NT2/D1 (cell line): ENCODE data around the gene CD2AP.
"Not testable (repeated sequence)": the region's sequence is repeated elsewhere in the genome, so short reads cannot be mapped to it uniquely, and the experiment has no call there.

Experiments used
- DNase-seq: peaks from one replicate; pipeline ENCODE4 v3.0.0-alpha.2; 2011; ENCODE audit warnings: low read depth, low spot score
- H3K27me3 ChIP-seq: 2 replicates; pipeline ENCODE4 v1.6.0; 2011; ENCODE audit warnings: mild to moderate bottlenecking; ENCODE audit not compliant: insufficient read length, insufficient read depth
- H3K36me3 ChIP-seq: 2 replicates; pipeline ENCODE4 v1.6.1; 2011; ENCODE audit warnings: mild to moderate bottlenecking, low read length, mixed read lengths; ENCODE audit not compliant: insufficient read depth, insufficient read length
- H3K4me1 ChIP-seq: 2 replicates; pipeline ENCODE4 v1.5.1; 2011; ENCODE audit not compliant: insufficient read depth, insufficient read length
- H3K4me3 ChIP-seq: 2 replicates; pipeline ENCODE4 v1.5.1; 2011; ENCODE audit warnings: low read depth; ENCODE audit not compliant: insufficient read length
- H3K9ac ChIP-seq: 2 replicates; pipeline ENCODE4 v1.6.0; 2011; ENCODE audit warnings: low read depth; ENCODE audit not compliant: insufficient read length
- H3K9me3 ChIP-seq: 2 replicates; pipeline ENCODE4 v1.5.1; 2011; ENCODE audit warnings: mild to moderate bottlenecking, low read length; ENCODE audit not compliant: insufficient read depth
- SUZ12 ChIP-seq: IDR thresholded peaks from 2 replicates; pipeline ENCODE4 v1.6.1; 2011; ENCODE audit not compliant: insufficient read length, insufficient read depth; ENCODE audit errors: extremely low read depth
- YY1 ChIP-seq: IDR thresholded peaks from 2 replicates; pipeline ENCODE4 v1.6.1; 2011; ENCODE audit not compliant: insufficient read length, insufficient read depth
- ZNF274 ChIP-seq: IDR thresholded peaks from 2 replicates; pipeline ENCODE4 v1.6.1; 2011; ENCODE audit warnings: mild to moderate bottlenecking, low read depth, low read length

The CD2AP gene

GRCh38 chr6:47552319-47552718, 74.7 kb downstream of the CD2AP start:
- TF ChIP-seq ZNF274 (no peak), SUZ12 (no peak), YY1 (no peak)
- H3K9ac ChIP-seq = no peak overlapping the region
- DNase-seq = no peak
- H3K4me3 ChIP-seq = no peak overlapping the region
- H3K4me1 ChIP-seq = no peaks in the 10 kb centered on the region
- peaks cover 10% of the 10 kb centered on the region for H3K36me3 ChIP-seq
- H3K9me3 ChIP-seq = no peaks in the 10 kb centered on the region
- H3K27me3 ChIP-seq = no peaks in the 10 kb centered on the region

GRCh38 chr6:47553243-47553642, 75.7 kb downstream of the CD2AP start:
- H3K4me1 ChIP-seq, H3K27me3 ChIP-seq, H3K4me3 ChIP-seq, H3K9me3 ChIP-seq, DNase-seq, H3K9ac ChIP-seq: not testable (repeated sequence)
- H3K36me3 ChIP-seq = peaks cover 10% of the 10 kb centered on the region

- H3K4me1 ChIP-seq, H3K9me3 ChIP-seq, H3K9ac ChIP-seq, H3K36me3 ChIP-seq, H3K4me3 ChIP-seq, DNase-seq, H3K27me3 ChIP-seq: not testable (repeated sequence)
Measured at GRCh38 chr6:47556459-47556858, 78.9 kb downstream of the CD2AP start.

- peaks cover 3% of the 10 kb centered on the region for H3K36me3 ChIP-seq
- no peak overlapping the region for H3K4me3 ChIP-seq
- no peaks in the 10 kb centered on the region for H3K27me3 ChIP-seq
- no peak overlapping the region for H3K9ac ChIP-seq
- no peaks in the 10 kb centered on the region for H3K4me1 ChIP-seq
- no peak for TF ChIP-seq YY1
- no peak for TF ChIP-seq ZNF274
- no peak for TF ChIP-seq SUZ12
- no peak for DNase-seq
- no peaks in the 10 kb centered on the region for H3K9me3 ChIP-seq
Measured at GRCh38 chr6:47563162-47563561, 85.6 kb downstream of the CD2AP start.

GRCh38 chr6:47566602-47567001, 89.0 kb downstream of the CD2AP start:
- H3K9me3 ChIP-seq, H3K36me3 ChIP-seq, DNase-seq, H3K4me1 ChIP-seq, H3K4me3 ChIP-seq, H3K27me3 ChIP-seq, H3K9ac ChIP-seq: not testable (repeated sequence)

- H3K36me3 ChIP-seq = peaks cover 2% of the 10 kb centered on the region
- no peak overlapping the region for H3K4me3 ChIP-seq
- DNase-seq = no peak
- no peaks in the 10 kb centered on the region for H3K4me1 ChIP-seq
- no peaks in the 10 kb centered on the region for H3K9me3 ChIP-seq
- no peak overlapping the region for H3K9ac ChIP-seq
- H3K27me3 ChIP-seq = no peaks in the 10 kb centered on the region
- TF ChIP-seq ZNF274 = no peak
- TF ChIP-seq YY1 = no peak
- TF ChIP-seq SUZ12 = no peak
Measured at GRCh38 chr6:47567586-47567985, 90.0 kb downstream of the CD2AP start.

GRCh38 chr6:47571488-47571887, 93.9 kb downstream of the CD2AP start:
- TF ChIP-seq ZNF274 = no peak
- TF ChIP-seq YY1 = no peak
- no peak for TF ChIP-seq SUZ12

GRCh38 chr6:47573109-47573508, 95.5 kb downstream of the CD2AP start:
- Histone ChIP-seq H3K9me3 (no peaks in the 10 kb centered on the region), H3K27me3 (no peaks in the 10 kb centered on the region), H3K4me3 (no peak overlapping the region), H3K4me1 (no peaks in the 10 kb centered on the region), H3K9ac (no peak overlapping the region), H3K36me3 (peaks cover 17% of the 10 kb centered on the region)
- no peak for TF ChIP-seq SUZ12
- no peak for DNase-seq

More at GRCh38 chr6:47571488-47571887, 93.9 kb downstream of the CD2AP start:
- no peak for DNase-seq
- Histone ChIP-seq H3K4me3 (no peak overlapping the region), H3K27me3 (no peaks in the 10 kb centered on the region), H3K36me3 (peaks cover 8% of the 10 kb centered on the region), H3K9ac (no peak overlapping the region), H3K9me3 (no peaks in the 10 kb centered on the region), H3K4me1 (no peaks in the 10 kb centered on the region)
